ENCODE results near the gene FAM171A2.
"Not testable (repeated sequence)": the region's sequence is repeated elsewhere in the genome, so short reads cannot be mapped to it uniquely, and the experiment has no call there.

Gene FAM171A2

GRCh38 chr17:44383861-44384260 lies 20.2 kb upstream of the FAM171A2 start:
- DNase-seq (ENCODE audit: low read depth in 2 of 2): no peak

GRCh38 chr17:44383363-44383762 lies 19.7 kb upstream of the FAM171A2 start:
- no peak for DNase-seq (ENCODE audit: low read depth in 2 of 2)

GRCh38 chr17:44382917-44383316 lies 19.3 kb upstream of the FAM171A2 start:
- DNase-seq (ENCODE audit: low read depth in 2 of 2): no peak

- no peak for DNase-seq (ENCODE audit: low read depth in 2 of 2)
Observed at GRCh38 chr17:44381810-44382305, 18.2 kb upstream of the FAM171A2 start.

GRCh38 chr17:44380767-44381166 lies 17.1 kb upstream of the FAM171A2 start:
- DNase-seq (ENCODE audit: low read depth in 2 of 2): no peak

GRCh38 chr17:44379887-44380286 lies 16.2 kb upstream of the FAM171A2 start:
- no peak for DNase-seq (ENCODE audit: low read depth in 2 of 2)

GRCh38 chr17:44378171-44378705 lies 14.6 kb upstream of the FAM171A2 start:
- no peak for DNase-seq (ENCODE audit: low read depth in 2 of 2)

- no peak for DNase-seq (ENCODE audit: low read depth in 2 of 2)
Observed at GRCh38 chr17:44376779-44377178, 13.1 kb upstream of the FAM171A2 start.

GRCh38 chr17:44376124-44376523 lies 12.5 kb upstream of the FAM171A2 start:
- DNase-seq (ENCODE audit: low read depth in 2 of 2): no peak

GRCh38 chr17:44375196-44376017 lies 11.8 kb upstream of the FAM171A2 start:
- DNase-seq (ENCODE audit: low read depth in 2 of 2): no peak

GRCh38 chr17:44374306-44375195 lies 10.9 kb upstream of the FAM171A2 start:
- no peak for DNase-seq (ENCODE audit: low read depth in 2 of 2)

GRCh38 chr17:44372036-44372435 lies 8.4 kb upstream of the FAM171A2 start:
- DNase-seq (ENCODE audit: low read depth in 2 of 2): no peak

- not testable (repeated sequence) for DNase-seq (ENCODE audit: low read depth in 2 of 2)
Observed at GRCh38 chr17:44369414-44370023, 5.9 kb upstream of the FAM171A2 start.

- DNase-seq (ENCODE audit: low read depth in 2 of 2): not testable (repeated sequence)
Observed at GRCh38 chr17:44368391-44369243, 5.0 kb upstream of the FAM171A2 start.

GRCh38 chr17:44367231-44367979 lies 3.8 kb upstream of the FAM171A2 start:
- no peak for DNase-seq (ENCODE audit: low read depth in 2 of 2)

GRCh38 chr17:44365051-44365450 lies 1.4 kb upstream of the FAM171A2 start:
- DNase-seq (ENCODE audit: low read depth in 2 of 2): not testable (repeated sequence)

- no peak for DNase-seq (ENCODE audit: low read depth in 2 of 2)
Observed at GRCh38 chr17:44362949-44363612, 572 bp downstream of the FAM171A2 start.

GRCh38 chr17:44362459-44362948 lies 1.1 kb downstream of the FAM171A2 start:
- DNase-seq (ENCODE audit: low read depth in 2 of 2): no peak

Data from stimulated activated CD8-positive, alpha-beta memory T cell treated with anti-CD3 and anti-CD28 coated beads, Interleukin-2, amount 100 ng/mL, for 1 hour (primary cell).